HG02571 (cell line): ENCODE measurements around the gene STX8.
A peak's percentile ranks its signal among the peaks of the same experiment; 100 is the strongest.
"Not testable (repeated sequence)": the region's sequence is repeated elsewhere in the genome, so short reads cannot be mapped to it uniquely, and the experiment has no call there.

Source experiments
- ATAC-seq: cut with Tn5 transposase; IDR thresholded peaks from one replicate; pipeline ENCODE4 v1.9.1; 2021; ENCODE audit warnings: mild to moderate bottlenecking, moderate library complexity; ENCODE audit not compliant: unreplicated experiment

STX8 gene, protein sequence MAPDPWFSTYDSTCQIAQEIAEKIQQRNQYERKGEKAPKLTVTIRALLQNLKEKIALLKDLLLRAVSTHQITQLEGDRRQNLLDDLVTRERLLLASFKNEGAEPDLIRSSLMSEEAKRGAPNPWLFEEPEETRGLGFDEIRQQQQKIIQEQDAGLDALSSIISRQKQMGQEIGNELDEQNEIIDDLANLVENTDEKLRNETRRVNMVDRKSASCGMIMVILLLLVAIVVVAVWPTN

DNA sequence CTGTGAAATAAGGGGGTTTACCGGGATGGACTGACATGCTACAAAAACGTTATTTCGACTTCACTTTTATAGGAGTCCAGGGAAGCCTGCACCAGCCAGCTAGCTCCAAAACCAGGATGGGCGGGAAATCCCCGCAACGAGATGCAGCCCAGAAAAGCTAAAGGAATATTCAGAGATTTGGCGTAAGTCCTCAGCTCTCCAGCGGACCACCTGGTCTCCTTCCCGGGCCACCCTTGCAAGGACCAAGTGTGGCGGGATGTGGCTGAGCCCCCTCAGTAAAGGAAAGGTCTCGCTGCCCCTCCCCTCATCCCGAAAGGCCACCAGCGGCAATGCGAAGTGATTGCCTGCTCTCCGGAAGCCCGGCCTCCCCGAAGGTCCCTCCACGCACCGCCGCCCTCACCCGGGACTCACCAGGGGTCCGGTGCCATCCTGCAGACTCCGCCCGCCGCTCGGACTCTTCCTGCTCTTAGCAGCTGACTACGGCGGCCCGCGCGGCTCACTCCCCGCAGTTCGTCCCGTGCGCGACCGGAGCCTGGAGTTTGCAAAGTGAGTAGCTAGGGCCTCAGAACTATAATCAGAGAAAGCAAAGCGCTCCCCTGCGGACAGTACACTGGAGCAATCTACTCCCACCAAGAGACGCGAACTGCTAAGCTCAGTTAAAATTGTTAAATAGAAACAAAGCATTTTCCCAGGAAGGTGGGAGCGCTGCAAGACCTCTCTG is at the start of gene STX8:
Gene STX8 (minus strand): TSS at position 440 of the 721 bp plus-strand sequence. CDS start 12 bp downstream, at position 428.
- ATAC-seq: peak; percentile 70

- no peak for ATAC-seq
These were observed 47.3 kb upstream of the STX8 start for GRCh38 chr17:9622961-9623360.

DNA sequence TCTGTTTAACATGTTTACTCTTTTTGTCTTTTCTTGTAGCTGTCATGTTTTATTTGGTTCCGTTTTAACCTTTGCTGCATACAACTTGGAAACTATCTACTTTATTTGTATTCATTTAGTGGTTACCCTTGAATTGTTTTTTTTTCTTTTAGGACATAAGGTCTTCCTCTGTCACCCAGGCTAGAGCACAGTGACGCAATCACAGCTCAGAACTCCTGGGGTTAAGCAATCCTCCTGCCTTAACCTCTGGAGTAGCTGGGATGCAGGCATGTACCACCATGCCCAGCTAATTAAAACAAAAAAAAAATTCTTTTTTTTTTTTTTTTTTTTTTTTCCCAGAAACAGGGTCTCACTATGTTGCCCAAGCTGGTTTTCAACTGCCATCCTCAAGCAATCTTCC is 39.9 kb upstream of the STX8 start:
- no peak for ATAC-seq

GRCh38 chr17:9612006-9612405 is 36.4 kb upstream of the STX8 start:
- no peak for ATAC-seq

DNA sequence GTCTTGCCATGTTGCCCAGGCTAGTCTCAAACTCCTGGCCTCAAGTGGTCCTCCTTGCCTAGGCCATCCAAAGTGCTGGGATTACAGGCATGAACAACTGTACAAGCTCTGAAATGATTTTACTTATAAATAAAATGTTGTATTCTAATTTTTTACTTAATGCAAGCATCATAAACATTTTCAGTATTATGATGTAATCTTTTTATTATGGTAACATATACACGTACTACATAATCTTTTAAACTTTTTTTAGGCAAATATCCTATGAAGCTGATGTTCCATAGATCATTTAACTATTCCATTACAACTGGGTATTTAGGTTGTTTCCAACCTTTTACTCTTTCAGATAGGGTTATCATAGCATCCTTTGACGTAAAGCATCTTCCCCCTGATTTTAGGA is 35.9 kb upstream of the STX8 start:
- ATAC-seq: no peak

DNA sequence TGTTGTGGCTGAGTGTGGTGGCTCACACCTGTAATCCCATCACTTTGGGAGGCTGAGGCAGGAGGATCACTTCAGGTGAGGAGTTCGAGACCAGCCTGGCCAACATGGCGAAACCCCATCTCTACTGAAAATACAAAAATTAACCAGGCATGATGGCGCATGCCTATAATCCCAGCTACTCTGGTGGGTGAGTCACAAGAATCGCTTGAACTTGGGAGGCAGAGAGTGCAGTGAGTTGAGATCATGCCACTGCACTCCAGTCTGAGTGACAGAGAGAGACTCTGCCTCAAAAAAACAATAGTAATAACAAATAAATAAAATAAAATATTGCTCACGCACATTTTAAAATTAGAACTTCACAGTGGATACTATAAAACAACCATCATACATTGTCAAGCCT is 31.4 kb upstream of the STX8 start:
- ATAC-seq: not testable (repeated sequence)

DNA sequence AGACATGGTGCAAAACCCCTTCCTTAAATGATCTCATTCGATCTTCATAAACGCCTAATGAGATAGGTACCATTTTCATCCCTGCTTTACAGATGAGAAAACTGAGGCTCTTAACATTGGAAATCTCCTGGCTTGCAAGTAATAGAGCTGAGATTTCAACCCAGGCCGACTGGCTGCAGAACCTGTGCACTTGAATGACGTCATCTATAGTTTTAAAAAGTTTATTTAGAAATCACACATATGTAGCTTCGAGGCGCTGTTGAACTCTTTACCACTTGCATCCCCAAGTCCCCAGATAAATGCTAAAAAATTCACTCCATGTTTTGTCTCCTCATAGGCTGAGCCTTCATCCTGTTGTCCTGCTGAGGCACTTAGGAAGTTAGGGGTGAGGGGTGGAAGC is 30.8 kb upstream of the STX8 start:
- ATAC-seq: no peak

DNA sequence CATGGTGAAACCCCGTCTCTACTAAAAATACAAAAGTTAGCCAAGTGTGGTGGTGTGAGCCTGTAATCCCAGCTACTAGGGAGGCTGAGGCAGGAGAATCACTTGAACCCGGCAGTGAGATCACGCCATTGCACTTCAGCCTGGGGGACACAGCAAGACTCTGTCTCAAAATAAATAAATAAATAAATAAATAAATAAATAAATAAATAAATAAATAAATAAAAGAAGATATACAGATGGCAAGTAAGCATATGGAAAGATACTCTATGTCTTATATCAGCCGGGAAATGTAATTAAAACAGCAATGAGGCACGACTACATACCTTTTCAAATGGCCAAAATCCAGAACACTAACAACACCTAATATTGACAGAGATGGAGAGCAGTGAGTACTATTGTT is 29.0 kb upstream of the STX8 start:
- not testable (repeated sequence) for ATAC-seq

DNA sequence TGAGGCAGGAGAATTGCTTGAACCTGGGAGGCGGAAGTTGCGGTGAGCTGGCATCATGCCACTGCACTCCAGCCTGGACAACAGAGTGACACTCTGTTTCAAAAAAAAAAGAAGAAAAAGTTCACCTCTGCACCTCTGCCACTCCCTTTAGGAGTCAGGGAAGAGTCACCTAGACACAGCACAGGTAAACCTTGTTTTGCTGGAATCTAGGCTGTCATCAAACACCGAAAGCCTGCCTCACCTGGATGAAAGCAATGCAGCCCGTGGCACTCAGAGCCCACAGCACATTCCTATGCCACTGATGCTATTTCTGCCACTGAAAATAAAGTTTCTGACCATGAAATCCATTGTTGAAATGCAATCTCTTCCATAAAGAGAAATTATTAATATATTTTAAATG is 23.0 kb upstream of the STX8 start:
- no peak for ATAC-seq

DNA sequence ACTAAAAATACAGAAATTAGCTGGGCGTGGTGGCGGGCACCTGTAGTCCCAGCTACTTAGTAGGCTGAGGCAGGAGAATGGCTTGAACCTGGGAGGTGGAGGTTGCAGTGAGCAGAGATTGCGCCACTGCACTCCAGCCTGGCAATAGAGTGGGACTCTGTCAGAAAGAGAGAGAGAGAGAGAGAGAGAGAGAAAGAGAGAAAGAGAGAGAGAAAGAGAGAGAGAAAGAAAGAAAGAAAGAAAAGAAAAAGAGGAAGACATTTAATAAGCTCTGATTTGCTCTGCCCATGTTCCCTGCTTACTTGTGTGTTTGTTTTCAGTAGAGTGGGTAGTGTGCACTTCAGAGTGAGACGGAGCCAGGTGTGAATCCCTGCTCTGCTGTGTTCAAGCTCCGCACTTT is 22.0 kb upstream of the STX8 start:
- ATAC-seq: not testable (repeated sequence)

DNA sequence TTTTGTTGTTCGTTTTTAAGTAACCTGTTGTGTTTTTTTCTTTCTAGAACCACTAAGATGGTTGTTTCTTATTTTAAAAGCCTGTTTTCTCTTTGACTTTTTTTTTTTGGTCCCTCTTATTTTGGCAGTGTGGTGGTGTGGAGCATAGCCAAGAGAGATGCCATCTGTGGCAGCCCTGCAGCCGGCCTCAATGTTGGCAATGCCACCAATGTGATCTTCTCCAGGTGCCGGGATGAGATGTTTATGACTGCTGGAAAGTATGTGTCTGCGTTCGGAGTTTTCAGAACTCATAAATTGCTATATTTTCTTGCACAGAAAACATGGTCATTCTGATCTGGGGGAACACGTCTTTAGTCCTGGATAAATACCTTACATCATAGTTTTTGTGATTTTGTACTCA is 18.4 kb upstream of the STX8 start:
- ATAC-seq: no peak

- ATAC-seq: no peak
These were observed 12.5 kb upstream of the STX8 start for GRCh38 chr17:9587969-9588656.

GRCh38 chr17:9577373-9577709 is 1.7 kb upstream of the STX8 start:
- no peak for ATAC-seq

DNA sequence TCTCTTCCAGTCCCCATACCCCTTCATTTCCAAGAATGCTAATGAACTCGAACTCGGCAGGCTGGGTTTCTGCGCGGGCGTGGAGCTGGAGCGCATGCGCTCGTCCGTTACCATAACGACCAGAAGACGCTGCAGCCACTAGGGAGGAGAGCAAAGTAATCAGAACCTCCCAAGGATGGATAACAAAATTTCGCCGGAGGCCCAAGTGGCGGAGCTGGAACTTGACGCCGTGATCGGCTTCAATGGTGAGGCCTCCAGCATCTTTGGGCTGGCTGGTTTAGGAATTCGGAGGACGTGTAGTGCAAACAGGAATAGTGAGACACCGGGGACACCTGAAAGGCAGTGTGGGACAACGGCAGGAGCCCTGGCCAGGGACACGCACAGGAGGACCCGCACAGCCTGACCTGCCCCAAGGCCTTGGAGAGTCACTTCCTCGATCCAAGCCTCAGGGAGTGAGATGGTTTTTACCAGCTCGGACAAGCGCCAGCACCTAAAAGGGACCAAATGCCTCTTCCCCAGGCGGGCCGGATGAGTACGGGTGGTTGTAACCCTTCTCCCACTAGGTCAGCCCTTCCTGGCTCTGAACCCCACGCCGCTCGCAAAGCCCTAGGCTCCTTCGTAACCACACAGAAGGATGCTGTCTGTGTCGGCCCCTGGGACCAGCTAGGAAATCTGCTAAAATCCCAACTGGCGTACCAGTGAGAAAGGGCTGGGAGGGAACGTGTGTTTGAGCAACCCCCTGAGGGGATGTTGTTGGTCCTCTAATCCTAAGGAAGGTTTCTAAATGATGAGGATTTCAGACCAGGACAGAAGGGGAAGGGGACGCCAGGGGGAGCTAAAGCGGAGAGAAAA is 1.1 kb upstream of the STX8 start, which contains the start of gene CFAP52:
Gene CFAP52 (plus strand): TSS at position 122 of the 852 bp plus-strand sequence. CDS start 54 bp downstream, at position 176.
- ATAC-seq: no peak

GRCh38 chr17:9571201-9571600 is 4.4 kb downstream of the STX8 start:
- ATAC-seq: no peak

- no peak for ATAC-seq
These were observed 6.5 kb downstream of the STX8 start for GRCh38 chr17:9568957-9569588.

- no peak for ATAC-seq
These were observed 7.6 kb downstream of the STX8 start for GRCh38 chr17:9568004-9568403.

- ATAC-seq: not testable (repeated sequence)
These were observed 8.9 kb downstream of the STX8 start for GRCh38 chr17:9566739-9567138.

GRCh38 chr17:9566067-9566466 is 9.6 kb downstream of the STX8 start:
- no peak for ATAC-seq

DNA sequence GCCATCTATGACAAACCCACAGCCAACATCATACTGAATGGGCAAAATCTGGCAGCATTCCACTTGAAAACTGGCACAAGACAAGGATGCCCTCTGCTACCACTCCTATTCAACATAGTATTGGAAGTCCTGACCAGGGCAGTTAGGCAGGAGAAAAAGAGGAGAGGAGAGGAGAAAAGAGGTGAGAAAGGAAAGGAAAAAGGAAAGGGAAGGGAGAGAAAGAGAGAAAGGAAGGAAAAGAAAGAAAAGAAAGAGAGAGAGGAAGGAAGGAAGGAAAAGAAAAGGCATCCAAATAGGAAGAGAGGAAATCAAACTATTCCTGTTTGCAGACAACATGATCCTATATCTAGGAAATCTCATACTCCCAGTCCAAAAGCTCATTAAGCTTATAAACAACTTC is 11.5 kb downstream of the STX8 start:
- no peak for ATAC-seq

DNA sequence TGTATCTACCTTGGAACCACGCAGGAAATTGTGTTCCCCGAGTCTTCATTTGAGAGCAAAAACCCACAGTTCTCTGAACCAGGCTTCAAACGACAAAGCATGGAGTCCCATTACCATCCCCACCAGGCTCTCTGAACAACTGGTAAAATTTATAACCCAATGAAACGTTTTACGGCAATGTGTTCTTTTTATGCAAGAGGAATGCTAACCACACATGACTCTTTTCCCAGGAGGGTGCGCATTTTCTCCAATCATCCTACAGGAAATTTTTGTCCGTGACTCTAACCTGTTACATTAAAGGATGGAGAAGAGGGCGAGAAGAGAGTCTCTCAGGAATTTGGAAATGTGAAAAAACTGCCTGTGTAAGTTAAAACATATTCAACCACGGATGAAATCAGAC is 17.8 kb downstream of the STX8 start:
- no peak for ATAC-seq
